IMR-90 (cell line): Measurements from ENCODE around the gene CIBAR2. TPM values are rescaled to one million over a fixed set of nuclear protein-coding genes. Genes with fewer than 3 reads are reported as not detected.

Source experiments
- ATAC-seq: fragments of 200-7000 bp; cut with Tn5 transposase; 2 replicates; pipeline ENCODE4 v1.9.1; 2020; ENCODE audit warnings: low read depth, mild to moderate bottlenecking, moderate library complexity
- BruUV-seq: library from RNA; stranded (reverse); fragments of 400-500 nt; replicated peaks from 2 replicates; lab custom pipeline; 2021; lab: Mats Ljungman, UMichigan
- CTCF ChIA-PET: fragments of 300-600 bp; formaldehyde crosslinking; extraction: SDS; loops from one replicate; lab custom pipeline; 2021; ENCODE audit warnings: antibody characterized with exemption; lab: Yijun Ruan, JAX
- POLR2A ChIA-PET: fragments of 300-600 bp; sonication (Branson Sonifier 250); formaldehyde crosslinking; loops from one replicate; lab custom pipeline; 2022; ENCODE audit warnings: antibody characterized with exemption; ENCODE audit not compliant: unreplicated experiment; lab: Charles Lee
- DNase-seq: peaks from one replicate; pipeline ENCODE4 v3.0.0; 2013
- H2AFZ ChIP-seq: replicated peaks from 2 replicates; pipeline ENCODE3; 2013; ENCODE audit warnings: low read length, mild to moderate bottlenecking; ENCODE audit not compliant: poor library complexity
- H2AK5ac ChIP-seq: 2 replicates; pipeline ENCODE4 v1.6.1; 2013; ENCODE audit warnings: low read depth, low read length, inconsistent platforms
- H2AK9ac ChIP-seq: replicated peaks from 2 replicates; pipeline ENCODE3; 2013; ENCODE audit warnings: mild to moderate bottlenecking, low read depth, low read length, moderate library complexity; ENCODE audit not compliant: poor library complexity
- H2BK120ac ChIP-seq: 2 replicates; pipeline ENCODE4 v1.6.1; 2013; ENCODE audit warnings: low read depth, low read length, inconsistent platforms
- H2BK15ac ChIP-seq: 3 replicates; pipeline ENCODE4 v1.6.1; 2013; ENCODE audit warnings: low read depth, low read length, inconsistent platforms
- H2BK20ac ChIP-seq: 2 replicates; pipeline ENCODE4 v1.6.1; 2013; ENCODE audit warnings: low read depth, mild to moderate bottlenecking, inconsistent platforms, low read length, moderate library complexity
- H2BK5ac ChIP-seq: 2 replicates; pipeline ENCODE4 v1.6.1; 2013; ENCODE audit warnings: mild to moderate bottlenecking, low read depth, low read length, inconsistent platforms; ENCODE audit not compliant: poor library complexity, severe bottlenecking
- H3K14ac ChIP-seq: replicated peaks from 2 replicates; pipeline ENCODE4 v1.6.1; 2013; ENCODE audit warnings: low read depth, low read length, inconsistent platforms
- H3K18ac ChIP-seq: 2 replicates; pipeline ENCODE4 v1.6.1; 2013; ENCODE audit warnings: low read depth, low read length, control low read depth
- H3K23ac ChIP-seq: 2 replicates; pipeline ENCODE4 v1.6.1; 2013; ENCODE audit warnings: low read depth, low read length, inconsistent platforms
- H3K27ac ChIP-seq: 2 replicates; pipeline ENCODE4 v1.5.1; 2013; ENCODE audit warnings: mild to moderate bottlenecking, control low read depth, low read length; ENCODE audit not compliant: insufficient read depth
- H3K27me3 ChIP-seq: 2 replicates; pipeline ENCODE4 v1.6.1; 2013; ENCODE audit warnings: low read length; ENCODE audit not compliant: control insufficient read depth, insufficient read depth
- H3K36me3 ChIP-seq: 2 replicates; pipeline ENCODE4 v1.6.1; 2013; ENCODE audit warnings: low read length, mixed read lengths; ENCODE audit not compliant: control insufficient read depth, insufficient read depth
- H3K4ac ChIP-seq: 2 replicates; pipeline ENCODE4 v1.6.1; 2013; ENCODE audit warnings: low read depth, low read length, inconsistent platforms
- H3K4me1 ChIP-seq: 2 replicates; pipeline ENCODE4 v1.6.1; 2013; ENCODE audit warnings: low read length, mixed read lengths; ENCODE audit not compliant: control insufficient read depth, insufficient read depth
- H3K4me2 ChIP-seq: 2 replicates; pipeline ENCODE4 v1.6.1; 2013; ENCODE audit warnings: low read depth, mild to moderate bottlenecking, control low read depth, low read length, moderate library complexity
- H3K4me3 ChIP-seq: 2 replicates; pipeline ENCODE4 v1.5.1; 2013; ENCODE audit warnings: low read depth, mild to moderate bottlenecking, control low read depth, low read length, moderate library complexity; ENCODE audit not compliant: insufficient read depth
- H3K56ac ChIP-seq: 2 replicates; pipeline ENCODE4 v1.6.1; 2013; ENCODE audit warnings: low read length, inconsistent platforms; ENCODE audit not compliant: insufficient read depth; ENCODE audit errors: extremely low read depth
- H3K79me1 ChIP-seq, 2 experiments: 2 replicates each; pipeline ENCODE4 v1.6.1; 2013; ENCODE audit warnings: low read length in 2 of 2, inconsistent platforms in 1 of 2, low read depth in 1 of 2
- H3K9ac ChIP-seq: 2 replicates; pipeline ENCODE4 v1.6.1; 2013; ENCODE audit warnings: low read depth, low read length, control low read depth
- H3K9me1 ChIP-seq: 2 replicates; pipeline ENCODE4 v1.6.1; 2013; ENCODE audit warnings: low read length, inconsistent platforms; ENCODE audit not compliant: insufficient read depth
- H3K9me3 ChIP-seq: 2 replicates; pipeline ENCODE4 v1.6.1; 2013; ENCODE audit warnings: low read length; ENCODE audit not compliant: control insufficient read depth, insufficient read depth
- H4K20me1 ChIP-seq: 2 replicates; pipeline ENCODE4 v1.6.1; 2013; ENCODE audit warnings: low read length, inconsistent platforms; ENCODE audit not compliant: insufficient read depth
- H4K5ac ChIP-seq: 2 replicates; pipeline ENCODE4 v1.6.1; 2013; ENCODE audit warnings: mild to moderate bottlenecking, low read depth, low read length, control low read depth
- H4K8ac ChIP-seq, 2 experiments: 2 replicates each; pipeline ENCODE4 v1.6.1; 2013; ENCODE audit warnings: low read depth in 2 of 2, low read length in 2 of 2, control low read depth in 1 of 2, inconsistent platforms in 1 of 2
- H4K91ac ChIP-seq: 2 replicates; pipeline ENCODE4 v1.6.1; 2013; ENCODE audit warnings: low read depth, low read length, inconsistent platforms; ENCODE audit not compliant: insufficient read depth
- BHLHE40 ChIP-seq: fragments of 150-350 bp; IDR thresholded peaks from 2 replicates; pipeline ENCODE4 v1.6.1; 2016; ENCODE audit warnings: mild to moderate bottlenecking, low read depth, low read length
- CEBPB ChIP-seq: IDR thresholded peaks from 2 replicates; pipeline ENCODE4 v1.6.1; 2012; ENCODE audit warnings: low read depth, low read length, improper control_type of control experiment
- CHD1 ChIP-seq: IDR thresholded peaks from 2 replicates; pipeline ENCODE4 v1.6.1; 2012; ENCODE audit warnings: low read depth, low read length, improper control_type of control experiment
- FOS ChIP-seq: fragments of 150-350 bp; IDR thresholded peaks from 2 replicates; pipeline ENCODE4 v1.6.1; 2016; ENCODE audit warnings: low read depth, low read length
- MAFK ChIP-seq: IDR thresholded peaks from 2 replicates; pipeline ENCODE4 v1.6.1; 2012; ENCODE audit warnings: low read depth, low read length, improper control_type of control experiment
- MAZ ChIP-seq: IDR thresholded peaks from 2 replicates; pipeline ENCODE4 v1.6.1; 2012; ENCODE audit warnings: low read depth, mild to moderate bottlenecking, low read length, improper control_type of control experiment, moderate library complexity, borderline replicate concordance
- MXI1 ChIP-seq: IDR thresholded peaks from 2 replicates; pipeline ENCODE4 v1.6.1; 2012; ENCODE audit warnings: low read depth, mild to moderate bottlenecking, low read length, moderate library complexity, borderline replicate concordance
- NFE2L2 ChIP-seq: fragments of 150-350 bp; IDR thresholded peaks from 2 replicates; pipeline ENCODE4 v1.6.1; 2016; ENCODE audit warnings: low read depth, mild to moderate bottlenecking, low read length
- POLR2A ChIP-seq: IDR thresholded peaks from 2 replicates; pipeline ENCODE4 v1.6.1; 2012; ENCODE audit warnings: mild to moderate bottlenecking, low read depth, low read length
- RAD21 ChIP-seq: IDR thresholded peaks from 2 replicates; pipeline ENCODE4 v1.6.1; 2012; ENCODE audit warnings: low read length, improper control_type of control experiment
- RCOR1 ChIP-seq: IDR thresholded peaks from 2 replicates; pipeline ENCODE4 v1.6.1; 2012; ENCODE audit warnings: mild to moderate bottlenecking, low read length, improper control_type of control experiment; ENCODE audit not compliant: insufficient replicate concordance
- RFX5 ChIP-seq: IDR thresholded peaks from 2 replicates; pipeline ENCODE4 v1.8.0; 2012; ENCODE audit warnings: low read depth, mild to moderate bottlenecking, low read length, moderate library complexity
- SMC3 ChIP-seq: fragments of 150-350 bp; IDR thresholded peaks from 2 replicates; pipeline ENCODE4 v1.6.1; 2016; ENCODE audit warnings: low read depth, mild to moderate bottlenecking, antibody characterized with exemption, low read length, moderate library complexity
- WGBS, 2 experiments: methylation state at CpG; one replicate each; pipeline versions ENCODE4 v1.1.5 to v1.1.7; 2013; ENCODE audit warnings: missing lambda C conversion rate in 2 of 2; ENCODE audit not compliant: insufficient read length in 1 of 2; ENCODE audit errors: extremely low coverage in 2 of 2; 5-methylcytosine and 5-hydroxymethylcytosine counted together
- dilution Hi-C: fragments of 300-500 bp; cut with HindIII; formaldehyde crosslinking; loops from one replicate; pipeline ENCODE4 v1.14.3; 2018; ENCODE audit warnings: low sequenced_read_pairs; ENCODE audit not compliant: unreplicated experiment
- in situ Hi-C: fragments of 300-500 bp; cut with MboI; formaldehyde crosslinking; loops from 3 replicates; pipeline ENCODE4 v1.14.3; 2019; ENCODE audit warnings: low sequenced_read_pairs, inconsistent platforms, mixed read lengths
- intact Hi-C: fragments of 100-400 bp; cut with micrococcal nuclease; formaldehyde crosslinking; loops from 2 replicates; pipeline ENCODE4 v1.10.0; 2022
- polyA plus RNA-seq, 3 experiments: library from polyadenylated mRNA; depleted of rRNA; stranded (reverse); fragments of >200 nt; gene quantifications; 2 replicates each; pipeline ENCODE4 v1.2.3, GENCODE V29; 2012; ENCODE audit warnings: low replicate concordance in 1 of 3
- total RNA-seq: library from RNA; depleted of rRNA; stranded (reverse); fragments of >200 nt; gene quantifications from 2 replicates; pipeline ENCODE4 v1.2.3, GENCODE V29; 2012
- TF ChIP-seq, protein P1 (sequence below): fragments of 150-350 bp; IDR thresholded peaks from 2 replicates; pipeline ENCODE4 v1.6.1; 2017; ENCODE audit warnings: mild to moderate bottlenecking, antibody characterized with exemption, low read length, low read depth
- TF ChIP-seq, protein P2 (sequence below): conservative IDR thresholded peaks from 2 replicates; pipeline ENCODE4 v1.5.1; 2012; ENCODE audit warnings: mild to moderate bottlenecking, low read depth, low read length, improper control_type of control experiment

CIBAR2 gene
- total and polyA plus RNA-seq, 2 of the 4 experiments (the other 2 are of a cell fraction), result 0.18 to 0.24 TPM

- H3K79me1 ChIP-seq, result no peaks in the 10 kb centered on the region
- H3K27me3 ChIP-seq, result no peaks in the 10 kb centered on the region
- H3K4me3 ChIP-seq, result no peak overlapping the region
- no peak overlapping the region for H4K5ac ChIP-seq
- 20% methylated on average over 1 of the region's 8 CpGs; no CpG with 5 or more reads in 1 of the 2 experiments for WGBS, 2 experiments
- peak overlapping the region in 1 of 2 experiments; percentile 72; a peak in 2 of 4 replicates for H4K8ac ChIP-seq
- no TSS peak for BruUV-seq
- in situ Hi-C loops (no loop called here), dilution Hi-C loops (no loop called here), intact Hi-C loops (no loop called here)
- no peaks in the 10 kb centered on the region for H4K20me1 ChIP-seq
- ChIA-PET CTCF (no interaction called here), POLR2A (no interaction called here)
- no peak overlapping the region for H2BK120ac ChIP-seq
- no peak overlapping the region for H2AK5ac ChIP-seq
- no peak; the same call in 1 of the 2 replicates for ATAC-seq
- H3K9me3 ChIP-seq, result no peaks in the 10 kb centered on the region
- H3K18ac ChIP-seq, result no peak overlapping the region
- H3K56ac ChIP-seq, result no peak overlapping the region
- H3K9ac ChIP-seq, result no peak overlapping the region
- no peak overlapping the region for H3K27ac ChIP-seq
- H2BK15ac ChIP-seq, result no peak overlapping the region
- DNase-seq, result no peak
- no peak overlapping the region for H2BK5ac ChIP-seq
- no peak overlapping the region for H2BK20ac ChIP-seq
- H2AK9ac ChIP-seq, result no peak overlapping the region
- no peak overlapping the region for H3K23ac ChIP-seq
- H3K36me3 ChIP-seq, result peaks cover 11% of the 10 kb centered on the region; the same call in 1 of the 2 replicates
- H3K4me2 ChIP-seq, result peak overlapping the region; percentile 26; the same call in 1 of the 2 replicates
- 0 out of 2 replicates have a peak overlapping the region, but pooled peaks have one; percentile 33 for H3K14ac ChIP-seq
- peak overlapping the region; percentile 86 for H2AFZ ChIP-seq
- peaks cover 4% of the 10 kb centered on the region; the same call in 1 of the 2 replicates for H3K9me1 ChIP-seq
- H3K4ac ChIP-seq, result no peak overlapping the region
- H3K4me1 ChIP-seq, result peaks cover 9% of the 10 kb centered on the region
- no peak overlapping the region for H4K91ac ChIP-seq
- TF ChIP-seq CEBPB (no peak), MAZ (no peak), POLR2A (no peak), FOS (no peak), RFX5 (no peak), SMC3 (no peak), MXI1 (no peak), BHLHE40 (no peak), RAD21 (no peak), RCOR1 (no peak), CHD1 (no peak), MAFK (no peak), NFE2L2 (no peak)
- TF ChIP-seq, protein P1, sequence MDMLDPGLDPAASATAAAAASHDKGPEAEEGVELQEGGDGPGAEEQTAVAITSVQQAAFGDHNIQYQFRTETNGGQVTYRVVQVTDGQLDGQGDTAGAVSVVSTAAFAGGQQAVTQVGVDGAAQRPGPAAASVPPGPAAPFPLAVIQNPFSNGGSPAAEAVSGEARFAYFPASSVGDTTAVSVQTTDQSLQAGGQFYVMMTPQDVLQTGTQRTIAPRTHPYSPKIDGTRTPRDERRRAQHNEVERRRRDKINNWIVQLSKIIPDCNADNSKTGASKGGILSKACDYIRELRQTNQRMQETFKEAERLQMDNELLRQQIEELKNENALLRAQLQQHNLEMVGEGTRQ, result no peak
- TF ChIP-seq, protein P2, sequence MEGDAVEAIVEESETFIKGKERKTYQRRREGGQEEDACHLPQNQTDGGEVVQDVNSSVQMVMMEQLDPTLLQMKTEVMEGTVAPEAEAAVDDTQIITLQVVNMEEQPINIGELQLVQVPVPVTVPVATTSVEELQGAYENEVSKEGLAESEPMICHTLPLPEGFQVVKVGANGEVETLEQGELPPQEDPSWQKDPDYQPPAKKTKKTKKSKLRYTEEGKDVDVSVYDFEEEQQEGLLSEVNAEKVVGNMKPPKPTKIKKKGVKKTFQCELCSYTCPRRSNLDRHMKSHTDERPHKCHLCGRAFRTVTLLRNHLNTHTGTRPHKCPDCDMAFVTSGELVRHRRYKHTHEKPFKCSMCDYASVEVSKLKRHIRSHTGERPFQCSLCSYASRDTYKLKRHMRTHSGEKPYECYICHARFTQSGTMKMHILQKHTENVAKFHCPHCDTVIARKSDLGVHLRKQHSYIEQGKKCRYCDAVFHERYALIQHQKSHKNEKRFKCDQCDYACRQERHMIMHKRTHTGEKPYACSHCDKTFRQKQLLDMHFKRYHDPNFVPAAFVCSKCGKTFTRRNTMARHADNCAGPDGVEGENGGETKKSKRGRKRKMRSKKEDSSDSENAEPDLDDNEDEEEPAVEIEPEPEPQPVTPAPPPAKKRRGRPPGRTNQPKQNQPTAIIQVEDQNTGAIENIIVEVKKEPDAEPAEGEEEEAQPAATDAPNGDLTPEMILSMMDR, result no peak
Measured at GRCh38 chr16:85072076-85072860, 40.0 kb downstream of the CIBAR2 start.
